ENCODE data around the gene USP3.
"Not testable (repeated sequence)": the region's sequence is repeated elsewhere in the genome, so short reads cannot be mapped to it uniquely, and the experiment has no call there.

The USP3 gene

GRCh38 chr15:63617147-63617546 is 112.8 kb downstream of the USP3 start:
- not testable (repeated sequence) for DNase-seq

- not testable (repeated sequence) for DNase-seq
Observed at GRCh38 chr15:63617627-63618026, 113.2 kb downstream of the USP3 start.

- not testable (repeated sequence) for DNase-seq
Observed at GRCh38 chr15:63620760-63621159, 116.4 kb downstream of the USP3 start.

GRCh38 chr15:63623232-63623969 is 119.0 kb downstream of the USP3 start:
- no peak for DNase-seq

DNA sequence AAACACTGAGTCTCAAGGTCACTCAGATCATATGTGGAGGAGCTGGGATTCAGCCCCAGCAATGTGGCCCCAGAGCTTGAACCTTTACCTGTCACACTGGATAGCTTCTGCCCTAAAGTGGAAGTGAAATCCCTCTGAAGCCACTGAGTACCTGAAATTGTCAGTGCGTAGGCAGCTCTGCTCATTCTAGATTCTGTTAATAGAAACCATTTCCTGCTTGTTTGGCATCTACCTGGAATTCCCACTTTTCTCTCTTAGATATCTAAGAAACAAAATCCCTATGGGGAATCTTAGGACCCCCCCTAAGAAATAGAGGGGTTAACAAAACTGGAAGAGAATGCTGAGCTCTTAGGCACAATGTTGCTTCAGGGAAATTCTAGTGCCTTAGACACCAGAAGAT is 122.6 kb downstream of the USP3 start:
- no peak for DNase-seq

GRCh38 chr15:63628123-63628822 is 123.9 kb downstream of the USP3 start:
- no peak for DNase-seq

- no peak for DNase-seq
Observed at GRCh38 chr15:63630036-63630751, 125.8 kb downstream of the USP3 start.

- no peak for DNase-seq
Observed at GRCh38 chr15:63633312-63633711, 128.9 kb downstream of the USP3 start.

- DNase-seq, result no peak
Observed at GRCh38 chr15:63634154-63634553, 129.8 kb downstream of the USP3 start.

DNA sequence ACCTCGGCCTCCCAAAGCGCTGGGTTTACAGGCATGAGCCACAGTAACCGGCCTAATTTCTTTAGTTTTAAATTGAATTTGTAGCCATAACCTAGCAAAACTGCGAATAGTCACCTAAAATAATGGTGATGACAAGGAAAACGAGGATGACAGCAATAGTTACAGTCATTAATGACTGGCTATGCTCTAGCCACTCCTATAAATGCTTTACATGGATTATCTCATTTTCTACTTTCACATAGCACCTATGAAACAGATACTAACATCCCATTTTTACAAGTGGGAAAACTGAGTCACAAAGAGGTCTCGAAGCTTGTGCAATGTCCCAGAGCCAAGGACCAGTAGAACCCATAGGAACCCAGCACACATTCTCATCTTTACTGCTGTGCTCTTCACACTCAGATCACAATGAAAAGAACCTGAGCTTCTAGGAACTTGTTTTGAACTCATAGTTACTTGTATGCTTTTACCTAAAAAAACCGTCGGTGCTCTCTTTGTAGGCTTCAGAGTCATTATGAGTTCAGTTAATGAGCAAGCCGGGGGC is 132.2 kb downstream of the USP3 start:
- no peak for DNase-seq

GRCh38 chr15:63638839-63639238 is 134.4 kb downstream of the USP3 start:
- DNase-seq, result no peak

- DNase-seq, result no peak
Observed at GRCh38 chr15:63640146-63640545, 135.8 kb downstream of the USP3 start.
